ENCODE results near the gene GRIA3.

GRCh38 chrX:123155327-123155726, 28.8 kb upstream of the GRIA3 start:
- TF ChIP-seq CTCF (IDR thresholded peaks at IDR 0.05) (no peak), EZH2 (IDR thresholded peaks at IDR 0.05) (no peak), EZH2phosphoT487 (IDR thresholded peaks at IDR 0.05) (no peak)

Measured in neural progenitor cell (in vitro differentiated cells).